Head of caudate nucleus (tissue), 42 donors: Measurements from ENCODE around the gene GNAI3.

ENCODE experiments used
- DNase-seq, 42 donors: peaks; one replicate each; pipeline versions ENCODE4 v3.0.0 to v3.0.0-alpha.2; 2020 to 2021; ENCODE audit warnings: mixed read lengths in 7 of 42
- intact Hi-C: fragments of 100-400 bp; cut with DNase I; formaldehyde crosslinking; loops from one replicate; pipeline ENCODE4 v1.15.0; 2022

GNAI3 gene

GRCh38 chr1:109521002-109521951, 27.1 kb upstream of the GNAI3 start:
- no peak for DNase-seq
- intact Hi-C loops: no loop called here

- intact Hi-C loops: no loop called here
- no peak for DNase-seq
Measured at GRCh38 chr1:109522026-109522425, 26.4 kb upstream of the GNAI3 start.

- DNase-seq: no peak
- intact Hi-C loops: no loop called here
Measured at GRCh38 chr1:109523706-109524105, 24.7 kb upstream of the GNAI3 start.

- intact Hi-C loops: no loop called here
- DNase-seq: peak in 2 of 42 donors; percentile 1 to 19
Measured at GRCh38 chr1:109527098-109527811, 21.2 kb upstream of the GNAI3 start.

GRCh38 chr1:109527846-109528695, 20.3 kb upstream of the GNAI3 start:
- peak in 2 of 42 donors; percentile 1 to 8 for DNase-seq
- intact Hi-C loops: no loop called here

GRCh38 chr1:109528712-109529111, 19.7 kb upstream of the GNAI3 start:
- DNase-seq: peak in 1 of 42 donors; percentile 12
- intact Hi-C loops: no loop called here

GRCh38 chr1:109529881-109530456, 18.4 kb upstream of the GNAI3 start:
- intact Hi-C loops: loop anchor here (5.0 to 10.0 kb wide), 2 partner anchors 103 to 255 kb away; partner anchors contain the start of gene PSMA5

GRCh38 chr1:109530457-109531087, 17.8 kb upstream of the GNAI3 start:
- DNase-seq: peak in 26 of 42 donors; percentile 25 to 77 (median 56)
- intact Hi-C loops: loop anchor here (5.0 to 10.0 kb wide), 2 partner anchors 103 to 256 kb away; partner anchors contain the start of gene PSMA5

More at GRCh38 chr1:109529881-109530456, 18.4 kb upstream of the GNAI3 start:
- DNase-seq: peak in 10 of 42 donors; percentile 31 to 65 (median 46)

GRCh38 chr1:109531380-109531779, 17.0 kb upstream of the GNAI3 start:
- peak in 2 of 42 donors; percentile 6 to 33 for DNase-seq
- intact Hi-C loops: loop anchor here (5.0 to 10.0 kb wide), 2 partner anchors 104 to 257 kb away; partner anchors contain the start of gene PSMA5

GRCh38 chr1:109531826-109532364, 16.5 kb upstream of the GNAI3 start:
- intact Hi-C loops: loop anchor here (2.0 to 10.0 kb wide), 3 partner anchors 39 to 257 kb away; partner anchors contain the start of gene PSMA5
- DNase-seq: peak in 1 of 42 donors; percentile 22

GRCh38 chr1:109532365-109533136, 15.9 kb upstream of the GNAI3 start:
- intact Hi-C loops: loop anchor here (2.0 to 10.0 kb wide), 3 partner anchors 40 to 258 kb away; partner anchors contain the start of gene PSMA5
- DNase-seq: peak; percentile 84 to 95 (median 89)

- no peak for DNase-seq
- intact Hi-C loops: loop anchor here (5.0 to 10.0 kb wide), 2 partner anchors 107 to 260 kb away; partner anchors contain the start of gene PSMA5
Measured at GRCh38 chr1:109534307-109534858, 14.0 kb upstream of the GNAI3 start.

GRCh38 chr1:109535481-109535880, 12.9 kb upstream of the GNAI3 start:
- intact Hi-C loops: loop anchor here (10.0 kb wide), 1 partner anchor 261 kb away; no protein-coding TSS in a partner anchor
- peak in 1 of 42 donors; percentile 34 for DNase-seq

GRCh38 chr1:109535971-109536491, 12.4 kb upstream of the GNAI3 start:
- intact Hi-C loops: loop anchor here (10.0 kb wide), 1 partner anchor 261 kb away; no protein-coding TSS in a partner anchor
- peak; percentile 45 to 92 (median 74) for DNase-seq

GRCh38 chr1:109537450-109538178, 10.8 kb upstream of the GNAI3 start:
- intact Hi-C loops: loop anchor here (10.0 kb wide), 1 partner anchor 263 kb away; no protein-coding TSS in a partner anchor

More at GRCh38 chr1:109537450-109538178, 10.8 kb upstream of the GNAI3 start:
- DNase-seq: no peak
